Activated naive CD8-positive, alpha-beta T cell treated with anti-CD3 and anti-CD28 coated beads, Interleukin-2, amount 10 ng/mL, durations not matched to agents 7 days and 5 days (primary cell): ENCODE data around the gene NAA20. TPM values are rescaled to one million over a fixed set of nuclear protein-coding genes. Genes with fewer than 3 reads are reported as not detected.

Experiments
- ATAC-seq: fragments of 150-1000 bp; cut with Tn5 transposase; one replicate; pipeline ENCODE4 v1.10.0; 2021; ENCODE audit warnings: low read depth, moderate library complexity
- POLR2A ChIA-PET: fragments of 350-600 bp; sonication (Branson Sonifier 250); formaldehyde crosslinking; loops from one replicate; lab custom pipeline; 2021; ENCODE audit warnings: antibody characterized with exemption; lab: Charles Lee
- DNase-seq: peaks from one replicate; pipeline ENCODE4 v3.0.0; 2021
- H3K27ac Mint-ChIP-seq: one replicate; pipeline ENCODE4 v1.8.0; 2022; ENCODE audit warnings: mild to moderate bottlenecking, mixed read lengths
- H3K27me3 Mint-ChIP-seq: one replicate; pipeline ENCODE4 v1.8.0; 2022; ENCODE audit warnings: mild to moderate bottlenecking, moderate library complexity, mixed read lengths
- H3K36me3 Mint-ChIP-seq: one replicate; pipeline ENCODE4 v1.8.0; 2021; ENCODE audit warnings: mild to moderate bottlenecking, mixed read lengths
- H3K4me1 Mint-ChIP-seq: one replicate; pipeline ENCODE4 v1.8.0; 2021; ENCODE audit warnings: mixed read lengths
- H3K4me3 Mint-ChIP-seq: one replicate; pipeline ENCODE4 v1.8.0; 2022; ENCODE audit warnings: mild to moderate bottlenecking, moderate library complexity, mixed read lengths
- H3K9me3 Mint-ChIP-seq: one replicate; pipeline ENCODE4 v1.8.0; 2021; ENCODE audit warnings: mixed read lengths
- total RNA-seq, 2 experiments: library from RNA; stranded (reverse); gene quantifications; one replicate each; pipeline ENCODE4 v1.2.3, GENCODE V29; 2021

NAA20 gene
- total RNA-seq, 2 experiments from 2014 or later, result 40.1 to 42.7 TPM

DNA sequence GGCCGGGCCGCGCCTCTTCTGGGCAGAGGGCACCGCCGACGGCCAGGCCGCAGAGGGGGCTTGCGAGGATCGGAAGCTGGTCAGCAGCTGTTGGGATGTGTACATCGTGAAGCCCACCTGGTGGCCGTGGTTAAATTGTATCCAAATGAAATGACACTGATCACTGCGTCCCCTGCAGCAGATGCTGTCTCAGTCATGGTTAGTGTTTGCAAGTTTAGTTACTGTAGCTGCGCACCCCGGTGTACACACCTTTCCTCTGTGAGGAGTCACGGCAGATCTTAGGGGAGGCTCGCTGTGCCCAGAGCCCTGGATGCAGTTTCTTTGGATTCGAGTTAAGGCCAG is 653 bp downstream of the NAA20 start:
- Mint-ChIP-seq H3K27me3 (no peaks in the 10 kb centered on the region), H3K36me3 (peaks cover 6% of the 10 kb centered on the region), H3K9me3 (no peaks in the 10 kb centered on the region), H3K4me3 (peak overlapping the region; percentile 90), H3K4me1 (peaks cover 49% of the 10 kb centered on the region), H3K27ac (peak overlapping the region; percentile 82)
- POLR2A ChIA-PET, result interaction anchor here (0.7 to 2.4 kb wide), 3 partner anchors 11 to 34 kb away, joined by 3 to 37 read pairs (median 3); partner anchors contain the start of genes CFAP61 and CRNKL1
- no peak for DNase-seq
- ATAC-seq, result peak; percentile 23

DNA sequence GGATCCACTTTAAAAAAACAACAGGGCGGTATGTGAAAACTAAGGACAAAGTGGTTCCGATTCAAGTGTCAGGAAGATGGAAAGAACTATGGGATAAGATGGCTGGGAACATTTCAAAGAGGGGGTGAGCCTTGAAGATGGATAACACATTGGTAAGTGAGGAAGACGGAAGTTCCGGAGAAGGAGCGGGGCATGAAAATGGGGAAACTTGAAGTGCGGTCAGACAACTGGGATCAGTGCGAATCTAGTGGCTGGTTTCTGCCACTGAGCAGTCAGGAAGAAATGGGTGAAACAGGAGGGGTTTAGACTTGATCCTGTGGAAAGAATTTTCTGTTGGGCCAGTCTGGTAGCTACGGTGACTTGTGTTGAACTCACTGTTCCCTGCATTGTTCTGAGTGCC is 1.2 kb downstream of the NAA20 start:
- ATAC-seq, result no peak
- Mint-ChIP-seq H3K27ac (peak overlapping the region; percentile 65), H3K9me3 (no peaks in the 10 kb centered on the region), H3K27me3 (no peaks in the 10 kb centered on the region), H3K4me1 (peaks cover 49% of the 10 kb centered on the region), H3K4me3 (peak overlapping the region; percentile 90), H3K36me3 (peaks cover 6% of the 10 kb centered on the region)
- no peak for DNase-seq
- POLR2A ChIA-PET, result interaction anchor here (2.4 kb wide), 1 partner anchor 34 kb away, joined by 37 read pairs; the partner anchor contains the start of genes CFAP61 and CRNKL1

DNA sequence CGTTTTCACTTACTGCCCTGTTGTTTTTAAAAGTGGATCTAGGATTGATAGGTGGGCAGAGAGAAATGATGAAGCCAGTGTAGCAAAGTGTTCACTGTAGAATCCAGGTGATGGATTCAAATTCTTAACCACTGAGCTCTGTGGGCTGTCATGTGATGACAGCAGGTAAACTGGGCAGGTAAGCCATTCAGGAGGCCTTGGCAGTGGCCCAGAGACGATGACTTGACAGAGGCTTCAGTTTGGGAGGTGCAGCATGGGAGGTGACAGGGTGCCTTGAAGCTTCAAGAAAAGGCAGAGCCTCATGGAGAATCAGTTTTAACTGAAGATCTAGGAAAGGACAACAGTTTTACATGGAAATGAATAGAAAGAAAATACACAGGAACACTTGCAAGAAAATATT is 2.0 kb downstream of the NAA20 start:
- H3K4me3 Mint-ChIP-seq, result peak overlapping the region; percentile 45
- no peak for DNase-seq
- ATAC-seq, result no peak
- no peaks in the 10 kb centered on the region for H3K27me3 Mint-ChIP-seq
- peaks cover 53% of the 10 kb centered on the region for H3K4me1 Mint-ChIP-seq
- peak overlapping the region; percentile 9 for H3K27ac Mint-ChIP-seq
- no peaks in the 10 kb centered on the region for H3K9me3 Mint-ChIP-seq
- H3K36me3 Mint-ChIP-seq, result peaks cover 9% of the 10 kb centered on the region
- POLR2A ChIA-PET, result no interaction called here

DNA sequence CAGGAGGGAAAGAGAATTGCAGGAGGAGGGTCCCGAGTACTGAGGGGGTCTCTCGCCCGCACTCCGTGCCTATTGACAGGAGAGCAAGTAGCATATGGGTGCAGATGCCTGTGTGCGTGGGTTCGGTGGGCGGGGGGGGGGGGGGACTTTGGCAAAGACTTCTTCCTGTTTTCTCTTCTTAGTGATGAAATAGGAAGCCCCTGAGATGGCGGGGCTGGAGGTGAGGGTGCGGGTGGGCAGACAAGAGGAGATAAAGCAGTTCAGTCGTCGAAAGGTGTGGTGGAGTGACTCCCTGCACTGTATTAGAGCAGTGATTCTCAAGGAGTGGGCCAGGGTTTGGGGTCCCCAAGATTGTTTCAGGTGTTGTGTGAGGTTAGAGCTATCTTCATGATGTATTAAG is 3.7 kb downstream of the NAA20 start:
- POLR2A ChIA-PET, result interaction anchor here (1.4 kb wide), 1 partner anchor 10 kb away, joined by 3 read pairs; no protein-coding TSS in a partner anchor
- peaks cover 56% of the 10 kb centered on the region for H3K4me1 Mint-ChIP-seq
- peaks cover 11% of the 10 kb centered on the region for H3K36me3 Mint-ChIP-seq
- no peaks in the 10 kb centered on the region for H3K27me3 Mint-ChIP-seq
- ATAC-seq, result no peak
- no peaks in the 10 kb centered on the region for H3K9me3 Mint-ChIP-seq
- H3K27ac Mint-ChIP-seq, result peak overlapping the region; percentile 88
- DNase-seq, result no peak
- peak overlapping the region; percentile 76 for H3K4me3 Mint-ChIP-seq

DNA sequence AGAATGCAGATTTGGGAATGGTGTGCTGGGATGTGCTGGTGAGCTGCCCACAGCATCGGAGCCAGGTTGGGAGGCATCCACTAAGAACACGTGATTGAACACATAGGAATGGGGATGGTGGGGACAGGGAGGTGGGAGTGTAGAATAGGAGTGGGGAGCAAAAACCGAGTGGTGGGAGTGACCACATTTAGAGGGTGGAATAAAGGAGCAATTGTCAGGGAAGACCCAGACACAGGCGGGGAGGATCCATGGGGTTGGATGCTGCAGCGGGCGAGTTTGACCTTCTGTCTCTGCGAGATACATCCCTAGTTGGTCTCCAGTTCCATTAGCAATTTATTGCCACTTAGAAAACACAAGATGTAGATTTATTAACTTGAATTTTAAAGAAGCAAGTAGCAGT is 4.7 kb downstream of the NAA20 start:
- Mint-ChIP-seq H3K36me3 (peaks cover 11% of the 10 kb centered on the region), H3K27me3 (no peaks in the 10 kb centered on the region), H3K4me3 (peak overlapping the region; percentile 40), H3K4me1 (peaks cover 52% of the 10 kb centered on the region), H3K9me3 (no peaks in the 10 kb centered on the region), H3K27ac (peak overlapping the region; percentile 81)
- POLR2A ChIA-PET, result no interaction called here
- DNase-seq, result no peak
- ATAC-seq, result no peak

DNA sequence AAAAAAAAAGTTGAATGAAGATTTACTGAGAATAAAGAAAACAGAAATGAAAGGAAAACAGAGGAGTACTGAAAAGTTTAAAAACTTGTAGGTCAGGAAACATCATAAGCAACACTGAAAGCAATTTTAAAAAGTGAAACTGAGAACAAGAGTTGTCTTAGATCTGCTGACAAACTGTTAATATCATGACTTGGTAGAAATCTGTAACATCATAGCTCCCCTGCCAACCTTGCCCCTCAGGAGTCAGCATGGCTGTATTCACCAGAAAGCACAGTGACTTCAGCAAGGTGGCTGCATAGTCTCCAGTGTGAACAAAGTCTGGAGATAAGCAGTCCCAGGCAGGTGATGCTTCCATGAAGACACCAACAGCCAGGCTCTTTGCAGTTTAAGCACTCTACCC is 5.3 kb downstream of the NAA20 start:
- Mint-ChIP-seq H3K27me3 (no peaks in the 10 kb centered on the region), H3K9me3 (no peaks in the 10 kb centered on the region), H3K4me3 (peak overlapping the region; percentile 43), H3K36me3 (peaks cover 11% of the 10 kb centered on the region), H3K27ac (peak overlapping the region; percentile 72), H3K4me1 (peaks cover 51% of the 10 kb centered on the region)
- ATAC-seq (peak; percentile 25), DNase-seq (no peak)
- POLR2A ChIA-PET, result no interaction called here

DNA sequence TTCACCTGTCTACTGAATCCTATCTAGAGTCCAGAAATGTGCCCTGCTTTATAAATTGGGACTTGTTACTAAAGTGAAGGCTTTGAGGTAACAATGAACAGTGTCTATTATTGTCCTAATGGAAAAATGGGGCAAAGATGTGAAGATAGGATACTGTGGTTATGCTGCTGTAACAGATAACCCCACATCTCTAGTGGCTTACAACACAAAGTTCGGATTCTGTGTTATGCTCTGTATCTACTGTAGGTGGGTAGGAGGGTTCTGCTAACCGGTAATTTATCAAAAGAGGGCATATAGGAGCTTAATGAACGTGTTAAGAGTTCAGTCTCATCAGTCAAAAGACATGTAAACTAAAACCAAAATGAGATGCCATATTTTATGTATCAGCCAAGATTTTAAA is 6.2 kb downstream of the NAA20 start:
- no peak overlapping the region for H3K4me3 Mint-ChIP-seq

DNA sequence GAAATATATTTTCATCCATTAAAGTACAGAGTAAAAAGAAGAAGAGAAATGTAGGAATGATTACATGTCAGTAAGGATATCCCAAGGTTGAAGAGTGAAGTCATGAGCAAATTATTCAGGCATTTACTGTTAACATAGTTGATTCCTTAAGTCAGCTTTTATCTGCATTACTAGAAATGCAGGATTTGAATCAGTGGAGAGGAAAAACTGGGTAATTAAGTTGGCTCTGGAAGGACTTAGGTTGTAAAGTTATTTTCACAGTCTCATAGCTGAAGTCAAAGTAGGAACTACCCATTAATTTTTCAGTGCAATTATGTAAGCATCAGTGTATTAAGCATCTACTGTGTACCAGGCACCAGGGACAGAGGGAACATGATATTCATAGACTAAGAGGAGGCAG is 7.8 kb downstream of the NAA20 start:
- H3K27me3 Mint-ChIP-seq, result no peaks in the 10 kb centered on the region
- H3K4me3 Mint-ChIP-seq, result no peak overlapping the region
- no peak overlapping the region for H3K27ac Mint-ChIP-seq
- H3K9me3 Mint-ChIP-seq, result no peaks in the 10 kb centered on the region
- DNase-seq (no peak), ATAC-seq (no peak)
- peaks cover 35% of the 10 kb centered on the region for H3K4me1 Mint-ChIP-seq
- H3K36me3 Mint-ChIP-seq, result peaks cover 10% of the 10 kb centered on the region
- POLR2A ChIA-PET, result interaction anchor here (1.0 kb wide), 1 partner anchor 26 kb away, joined by 4 read pairs; no protein-coding TSS in a partner anchor

More for the DNA sequence above, 6.2 kb downstream of the NAA20 start:
- Mint-ChIP-seq H3K27ac (no peak overlapping the region), H3K4me1 (peaks cover 45% of the 10 kb centered on the region), H3K36me3 (peaks cover 11% of the 10 kb centered on the region), H3K27me3 (no peaks in the 10 kb centered on the region), H3K9me3 (no peaks in the 10 kb centered on the region)
- no peak for DNase-seq
- no peak for ATAC-seq
- POLR2A ChIA-PET, result no interaction called here

DNA sequence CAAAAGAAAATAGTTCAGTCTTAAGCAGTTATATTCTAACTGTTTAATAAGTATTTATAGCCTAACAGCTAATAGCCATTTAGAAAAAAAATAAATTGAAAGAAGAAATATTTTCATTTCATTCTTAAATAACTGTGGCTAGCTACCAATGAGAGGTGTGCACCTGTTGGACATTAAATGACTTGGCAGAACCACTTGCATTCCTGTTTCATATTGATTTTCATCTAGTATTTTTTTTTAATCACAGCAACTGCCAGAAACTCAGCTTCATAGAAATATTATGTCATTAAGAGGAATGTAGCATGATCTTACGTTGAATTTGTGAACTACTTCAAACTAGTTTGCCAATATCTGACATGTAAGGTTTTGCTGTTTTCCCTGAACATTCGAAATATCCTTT is 10.1 kb downstream of the NAA20 start:
- Mint-ChIP-seq H3K27me3 (no peaks in the 10 kb centered on the region), H3K36me3 (peaks cover 18% of the 10 kb centered on the region), H3K27ac (no peak overlapping the region), H3K4me1 (peaks cover 20% of the 10 kb centered on the region), H3K4me3 (no peak overlapping the region), H3K9me3 (no peaks in the 10 kb centered on the region)
- POLR2A ChIA-PET, result interaction anchor here (0.7 to 1.5 kb wide), 2 partner anchors 13 to 25 kb away, joined by 3 read pairs; partner anchors contain the start of genes CFAP61 and CRNKL1
- ATAC-seq (no peak), DNase-seq (no peak)

DNA sequence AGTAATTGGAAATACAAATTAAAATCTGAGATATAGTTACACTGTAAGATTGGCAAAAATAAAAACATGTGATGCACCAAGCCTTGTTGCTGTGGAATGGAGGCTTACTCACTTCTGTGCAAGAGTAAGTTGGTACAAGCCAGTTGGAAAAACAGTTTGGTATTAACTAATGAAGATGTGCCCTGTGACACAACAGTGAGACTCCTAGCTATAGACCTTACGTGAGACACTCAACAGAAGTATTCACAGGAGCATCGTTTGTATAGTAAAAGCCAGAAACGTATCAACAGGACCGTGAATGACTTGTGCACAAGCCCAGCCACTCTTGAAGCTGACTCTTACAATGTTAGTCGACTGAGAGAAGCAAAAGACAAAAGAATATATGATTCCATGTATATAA is 14.6 kb downstream of the NAA20 start:
- Mint-ChIP-seq H3K36me3 (peaks cover 26% of the 10 kb centered on the region), H3K9me3 (no peaks in the 10 kb centered on the region), H3K4me3 (no peak overlapping the region), H3K27me3 (no peaks in the 10 kb centered on the region), H3K27ac (no peak overlapping the region), H3K4me1 (peaks cover 5% of the 10 kb centered on the region)
- no peak for ATAC-seq
- POLR2A ChIA-PET, result interaction anchor here (1.4 kb wide), 1 partner anchor 11 kb away, joined by 3 read pairs; no protein-coding TSS in a partner anchor
- no peak for DNase-seq

DNA sequence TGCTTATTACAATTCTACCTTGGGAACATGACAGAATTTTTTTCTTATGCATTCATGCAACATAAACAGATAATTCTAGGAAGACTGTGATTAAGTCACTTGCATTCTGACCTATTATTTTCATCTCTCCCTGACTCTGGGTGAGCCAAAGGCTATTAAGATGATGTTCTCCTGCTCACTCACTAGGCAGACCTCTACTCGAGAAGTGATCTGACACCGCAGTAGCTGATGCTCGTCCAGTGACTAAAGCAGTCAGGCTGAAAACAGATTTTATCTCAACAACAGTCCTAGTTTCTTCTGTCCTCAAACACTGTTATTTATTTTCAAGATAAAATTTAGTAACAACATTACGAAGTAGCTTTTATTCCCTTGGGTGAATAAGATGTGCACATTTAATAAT is 17.3 kb downstream of the NAA20 start:
- Mint-ChIP-seq H3K9me3 (no peaks in the 10 kb centered on the region), H3K4me1 (peaks cover 5% of the 10 kb centered on the region), H3K27ac (no peak overlapping the region), H3K36me3 (peaks cover 29% of the 10 kb centered on the region), H3K4me3 (no peak overlapping the region), H3K27me3 (no peaks in the 10 kb centered on the region)
- POLR2A ChIA-PET, result no interaction called here
- DNase-seq (no peak), ATAC-seq (no peak)

DNA sequence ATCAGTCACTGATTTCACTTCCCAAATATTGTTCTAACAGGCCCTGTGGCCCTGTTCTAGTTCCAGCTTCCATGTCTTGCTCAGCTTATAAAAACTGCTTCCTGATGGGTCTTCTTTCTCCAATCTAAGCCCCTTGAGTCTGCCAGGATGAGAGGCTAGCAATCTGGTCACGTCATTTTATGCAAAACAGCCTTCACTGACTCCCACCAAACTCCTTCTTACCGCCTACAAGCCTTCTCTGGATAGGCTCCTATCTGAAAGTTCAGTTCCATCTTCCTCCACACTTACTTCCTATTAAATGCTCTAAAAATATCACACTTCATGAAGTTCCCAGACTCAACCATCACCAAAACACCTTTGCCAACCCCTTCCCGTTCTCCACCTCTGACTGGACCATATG is 19.6 kb downstream of the NAA20 start:
- POLR2A ChIA-PET, result no interaction called here
- H3K27ac Mint-ChIP-seq, result peak overlapping the region; percentile 18

DNA sequence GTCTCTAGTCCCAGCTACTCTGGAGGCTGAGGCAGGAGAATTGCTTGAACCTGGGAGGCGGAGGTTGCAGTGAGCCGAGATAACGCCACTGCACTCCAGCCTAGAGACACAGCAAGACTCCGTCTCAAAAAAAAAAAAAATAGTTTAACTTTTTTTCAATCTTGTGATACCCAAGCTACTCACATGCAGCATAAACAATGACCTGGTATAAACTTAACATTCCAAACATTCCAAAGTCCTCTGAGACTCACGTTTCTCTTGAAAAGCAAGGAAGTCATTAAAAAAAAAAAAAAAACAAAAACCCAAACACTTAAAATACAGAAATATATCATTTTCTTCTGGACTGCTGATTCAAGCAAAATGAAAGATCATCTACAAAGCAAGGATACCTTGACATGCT is 20.8 kb downstream of the NAA20 start:
- Mint-ChIP-seq H3K36me3 (peaks cover 23% of the 10 kb centered on the region), H3K9me3 (no peaks in the 10 kb centered on the region), H3K27me3 (no peaks in the 10 kb centered on the region), H3K4me3 (no peak overlapping the region), H3K4me1 (no peaks in the 10 kb centered on the region), H3K27ac (no peak overlapping the region)
- no peak for DNase-seq
- ATAC-seq, result no peak
- POLR2A ChIA-PET, result interaction anchor here (0.6 to 1.2 kb wide), 2 partner anchors 20 to 674 kb away, joined by 3 read pairs; partner anchors contain the start of gene RALGAPA2

More for the DNA sequence above, 19.6 kb downstream of the NAA20 start:
- Mint-ChIP-seq H3K36me3 (peaks cover 22% of the 10 kb centered on the region), H3K9me3 (no peaks in the 10 kb centered on the region), H3K27me3 (no peaks in the 10 kb centered on the region), H3K4me1 (no peaks in the 10 kb centered on the region), H3K4me3 (no peak overlapping the region)
- ATAC-seq (no peak), DNase-seq (no peak)

DNA sequence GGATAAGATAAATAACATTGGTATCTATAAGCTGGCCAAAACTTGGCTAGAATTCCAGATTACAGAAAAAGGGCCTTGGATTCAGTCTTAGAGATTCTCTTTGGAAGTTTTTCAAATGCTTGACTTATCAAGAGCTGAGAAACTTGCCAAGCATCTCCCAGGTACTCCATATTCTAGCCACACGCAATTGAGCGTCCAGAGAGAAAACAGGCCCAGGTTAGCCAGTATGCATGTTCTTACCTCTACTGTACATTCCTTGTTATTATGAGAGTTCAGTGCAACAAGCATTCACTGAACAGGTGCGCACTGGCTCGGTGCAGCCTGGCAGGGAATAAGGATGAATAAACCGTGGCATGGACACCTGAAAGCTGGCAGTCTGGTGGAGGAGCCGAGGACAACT is 21.4 kb downstream of the NAA20 start:
- Mint-ChIP-seq H3K27ac (no peak overlapping the region), H3K36me3 (peaks cover 28% of the 10 kb centered on the region), H3K27me3 (no peaks in the 10 kb centered on the region), H3K4me3 (no peak overlapping the region), H3K4me1 (no peaks in the 10 kb centered on the region), H3K9me3 (no peaks in the 10 kb centered on the region)
- no peak for ATAC-seq
- DNase-seq, result no peak
- POLR2A ChIA-PET, result interaction anchor here (0.6 to 1.2 kb wide), 2 partner anchors 21 to 674 kb away, joined by 3 read pairs; partner anchors contain the start of gene RALGAPA2
